NOMO-1 treated with dmso at 0.1 percent for 144 hours (cell line): ENCODE data around the gene CEP131.

ENCODE experiments used
- DNase-seq: peaks from one replicate; lab custom pipeline; 2025; ENCODE audit not compliant: unreplicated experiment; lab: John Stamatoyannopoulos, UW

CEP131 gene

GRCh38 chr17:81239714-81240555 lies 17.2 kb upstream of the CEP131 start:
- peak; percentile 24 for DNase-seq

- DNase-seq = peak; percentile 99
Measured at GRCh38 chr17:81238815-81239713, 16.3 kb upstream of the CEP131 start, which contains the start of the genes NDUFAF8 and TEPSIN. TSS of gene NDUFAF8 (plus strand) at chr17:81239318. CDS start at chr17:81239364, 46 bp downstream. TSS of gene TEPSIN (minus strand) at chr17:81239055. CDS start at chr17:81239033, 22 bp downstream.

GRCh38 chr17:81238490-81238814 lies 15.7 kb upstream of the CEP131 start:
- DNase-seq = no peak

GRCh38 chr17:81237591-81238489 lies 15.1 kb upstream of the CEP131 start:
- no peak for DNase-seq

- no peak for DNase-seq
Measured at GRCh38 chr17:81236784-81237183, 14.0 kb upstream of the CEP131 start.

- no peak for DNase-seq
Measured at GRCh38 chr17:81235822-81236740, 13.3 kb upstream of the CEP131 start.

GRCh38 chr17:81234940-81235821 lies 12.4 kb upstream of the CEP131 start:
- no peak for DNase-seq

- no peak for DNase-seq
Measured at GRCh38 chr17:81234506-81234855, 11.7 kb upstream of the CEP131 start.

- no peak for DNase-seq
Measured at GRCh38 chr17:81233811-81234505, 11.2 kb upstream of the CEP131 start.

- DNase-seq = no peak
Measured at GRCh38 chr17:81233316-81233715, 10.6 kb upstream of the CEP131 start.

- no peak for DNase-seq
Measured at GRCh38 chr17:81232616-81233241, 10.0 kb upstream of the CEP131 start.

GRCh38 chr17:81231766-81232581 lies 9.2 kb upstream of the CEP131 start:
- DNase-seq = no peak

- DNase-seq = no peak
Measured at GRCh38 chr17:81231121-81231645, 8.4 kb upstream of the CEP131 start.

GRCh38 chr17:81230043-81230820 lies 7.5 kb upstream of the CEP131 start:
- no peak for DNase-seq

- DNase-seq = no peak
Measured at GRCh38 chr17:81229666-81229920, 6.8 kb upstream of the CEP131 start.
